ENCODE data around the gene GATAD2A.

GATAD2A gene

DNA sequence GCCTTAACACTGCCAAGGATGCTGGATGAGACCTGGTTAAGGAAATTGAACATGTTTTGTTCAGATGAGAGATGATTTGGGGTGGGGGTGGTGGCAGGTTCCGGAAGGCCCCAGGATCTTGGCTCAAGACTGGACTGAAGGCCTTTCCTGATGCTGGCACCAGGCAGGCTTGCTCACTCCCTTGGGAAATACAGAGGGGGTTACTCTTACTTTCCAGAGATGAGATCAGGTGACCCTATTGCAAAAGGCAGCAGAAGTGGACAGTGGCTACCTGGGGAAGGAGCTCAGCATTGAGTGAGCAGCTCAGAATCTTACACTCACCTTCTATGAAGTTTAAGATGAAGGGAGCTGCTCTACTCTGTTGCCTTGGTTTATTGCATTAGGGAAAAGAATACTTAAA is 10.8 kb downstream of the GATAD2A start:
- Histone ChIP-seq H3K4me3 (ENCODE audit: insufficient read length, low read depth) (no peak overlapping the region), H3K9ac (ENCODE audit: insufficient read length, low read depth) (no peak overlapping the region), H3K27me3 (ENCODE audit: insufficient read depth, insufficient read length) (no peaks in the 10 kb centered on the region), H3K4me1 (ENCODE audit: insufficient read depth, insufficient read length) (peaks cover 23% of the 10 kb centered on the region), H3K36me3 (ENCODE audit: insufficient read depth, insufficient read length, low read length) (peaks cover 28% of the 10 kb centered on the region), H3K9me3 (ENCODE audit: insufficient read depth, low read length) (no peaks in the 10 kb centered on the region)
- no peak for DNase-seq (ENCODE audit: low read depth, low spot score)
- TF ChIP-seq SUZ12 (IDR thresholded peaks at IDR 0.05; ENCODE audit: extremely low read depth, insufficient read depth, insufficient read length) (no peak), YY1 (IDR thresholded peaks at IDR 0.05; ENCODE audit: insufficient read depth, insufficient read length) (no peak), ZNF274 (IDR thresholded peaks at IDR 0.05; ENCODE audit: low read depth, low read length) (no peak)

DNA sequence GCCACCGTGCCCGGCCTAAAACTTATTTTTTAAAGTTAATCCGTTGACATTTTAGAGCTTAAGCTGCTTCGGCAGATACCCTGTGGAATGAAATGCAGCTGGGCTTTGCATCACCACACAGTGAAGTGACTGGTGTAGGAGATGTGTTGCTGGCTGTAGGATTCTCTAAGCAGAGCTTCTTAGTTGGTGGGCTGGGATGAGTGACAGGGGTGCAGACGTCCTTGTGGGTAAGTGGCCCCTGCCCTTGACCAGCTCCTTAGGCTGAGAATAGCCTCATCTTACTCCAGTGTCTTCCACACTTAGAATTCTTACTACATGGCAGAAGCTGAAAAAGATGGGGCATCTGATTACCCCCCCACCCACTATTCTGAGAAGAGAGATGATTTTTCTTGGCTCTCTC is 11.6 kb downstream of the GATAD2A start:
- Histone ChIP-seq H3K36me3 (ENCODE audit: insufficient read depth, insufficient read length, low read length) (peaks cover 26% of the 10 kb centered on the region), H3K27me3 (ENCODE audit: insufficient read depth, insufficient read length) (no peaks in the 10 kb centered on the region), H3K4me1 (ENCODE audit: insufficient read depth, insufficient read length) (peaks cover 22% of the 10 kb centered on the region), H3K4me3 (ENCODE audit: insufficient read length, low read depth) (no peak overlapping the region), H3K9ac (ENCODE audit: insufficient read length, low read depth) (no peak overlapping the region), H3K9me3 (ENCODE audit: insufficient read depth, low read length) (no peaks in the 10 kb centered on the region)
- TF ChIP-seq ZNF274 (IDR thresholded peaks at IDR 0.05; ENCODE audit: low read depth, low read length) (no peak), SUZ12 (IDR thresholded peaks at IDR 0.05; ENCODE audit: extremely low read depth, insufficient read depth, insufficient read length) (no peak), YY1 (IDR thresholded peaks at IDR 0.05; ENCODE audit: insufficient read depth, insufficient read length) (no peak)
- no peak for DNase-seq (ENCODE audit: low read depth, low spot score)

DNA sequence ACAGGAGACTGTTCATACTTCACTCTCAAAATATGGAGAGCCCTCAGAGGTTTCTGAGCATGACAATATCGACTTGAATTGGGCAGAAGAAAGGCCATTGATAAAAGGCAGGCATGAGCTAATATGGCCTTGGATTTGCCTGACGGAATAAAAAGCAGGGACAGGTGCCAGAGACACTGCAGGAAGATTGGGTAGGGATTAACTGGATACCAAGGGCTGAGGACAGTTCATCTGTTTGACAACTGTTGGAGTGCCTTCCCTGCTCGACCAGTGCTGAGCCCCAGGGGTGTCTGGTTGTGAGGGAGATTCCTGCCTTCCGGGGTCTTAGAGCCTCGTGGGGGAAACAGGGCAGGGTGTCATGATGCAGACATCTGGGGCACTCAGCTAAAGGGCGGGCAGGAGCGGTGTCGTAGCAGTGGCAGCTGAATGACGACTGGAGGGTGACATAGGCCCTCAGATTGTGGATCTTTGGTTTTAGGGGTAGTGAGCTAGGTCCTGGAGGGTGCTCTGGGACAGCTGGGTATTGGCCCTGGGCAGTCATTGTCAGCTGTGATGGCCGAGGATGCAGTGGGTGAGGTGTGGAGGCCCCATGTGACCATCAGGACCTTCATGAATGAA is 12.3 kb downstream of the GATAD2A start:
- no peak overlapping the region for H3K4me3 ChIP-seq (ENCODE audit: insufficient read length, low read depth)
- H3K36me3 ChIP-seq (ENCODE audit: insufficient read depth, insufficient read length, low read length), result peaks cover 28% of the 10 kb centered on the region
- H3K27me3 ChIP-seq (ENCODE audit: insufficient read depth, insufficient read length), result no peaks in the 10 kb centered on the region
- DNase-seq (ENCODE audit: low read depth, low spot score), result no peak
- H3K9ac ChIP-seq (ENCODE audit: insufficient read length, low read depth), result no peak overlapping the region
- peaks cover 22% of the 10 kb centered on the region for H3K4me1 ChIP-seq (ENCODE audit: insufficient read depth, insufficient read length)
- no peak for TF ChIP-seq ZNF274 (IDR thresholded peaks at IDR 0.05; ENCODE audit: low read depth, low read length)
- TF ChIP-seq YY1 (IDR thresholded peaks at IDR 0.05; ENCODE audit: insufficient read depth, insufficient read length), result no peak
- no peak for TF ChIP-seq SUZ12 (IDR thresholded peaks at IDR 0.05; ENCODE audit: extremely low read depth, insufficient read depth, insufficient read length)
- H3K9me3 ChIP-seq (ENCODE audit: insufficient read depth, low read length), result no peaks in the 10 kb centered on the region

DNA sequence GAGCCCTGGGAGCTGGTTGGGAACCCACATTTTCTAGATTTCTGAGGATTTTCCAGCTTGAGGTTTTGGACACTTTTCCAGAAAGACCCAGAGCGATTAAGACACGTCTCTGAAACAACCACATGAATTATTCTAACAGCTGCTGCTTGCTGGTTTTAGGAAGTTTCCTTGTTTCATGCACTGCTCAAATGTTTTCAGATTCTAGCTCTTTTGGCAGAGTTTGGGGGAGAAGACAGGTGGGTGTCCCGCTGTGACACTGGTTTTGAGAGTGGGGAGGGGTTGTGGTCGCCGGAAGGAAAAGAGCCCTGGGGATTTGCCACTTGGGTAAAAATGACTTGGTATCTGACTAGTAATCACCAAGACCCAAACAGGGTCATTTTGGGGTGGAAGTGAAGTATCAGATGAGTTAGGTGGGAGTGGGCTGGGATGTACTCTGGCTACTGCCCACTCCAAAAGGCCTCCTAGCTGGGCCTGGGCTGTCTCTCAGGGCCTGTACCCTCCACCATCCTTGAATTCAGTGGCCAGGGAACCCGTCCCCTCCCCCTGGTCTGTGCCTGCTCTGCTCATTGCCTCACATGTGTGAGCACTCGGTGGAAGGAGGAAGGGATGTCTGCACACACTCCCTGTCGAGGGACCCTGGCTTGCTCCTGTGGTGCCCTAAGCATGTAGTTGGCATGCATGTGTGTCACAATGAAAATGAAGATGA is 13.2 kb downstream of the GATAD2A start:
- DNase-seq (ENCODE audit: low read depth, low spot score), result no peak
- no peak overlapping the region for H3K4me3 ChIP-seq (ENCODE audit: insufficient read length, low read depth)
- H3K9me3 ChIP-seq (ENCODE audit: insufficient read depth, low read length), result no peaks in the 10 kb centered on the region
- peaks cover 28% of the 10 kb centered on the region for H3K36me3 ChIP-seq (ENCODE audit: insufficient read depth, insufficient read length, low read length)
- H3K4me1 ChIP-seq (ENCODE audit: insufficient read depth, insufficient read length), result peaks cover 22% of the 10 kb centered on the region
- H3K9ac ChIP-seq (ENCODE audit: insufficient read length, low read depth), result peak overlapping the region; percentile 45
- TF ChIP-seq ZNF274 (IDR thresholded peaks at IDR 0.05; ENCODE audit: low read depth, low read length) (no peak), SUZ12 (IDR thresholded peaks at IDR 0.05; ENCODE audit: extremely low read depth, insufficient read depth, insufficient read length) (no peak), YY1 (IDR thresholded peaks at IDR 0.05; ENCODE audit: insufficient read depth, insufficient read length) (no peak)
- no peaks in the 10 kb centered on the region for H3K27me3 ChIP-seq (ENCODE audit: insufficient read depth, insufficient read length)

DNA sequence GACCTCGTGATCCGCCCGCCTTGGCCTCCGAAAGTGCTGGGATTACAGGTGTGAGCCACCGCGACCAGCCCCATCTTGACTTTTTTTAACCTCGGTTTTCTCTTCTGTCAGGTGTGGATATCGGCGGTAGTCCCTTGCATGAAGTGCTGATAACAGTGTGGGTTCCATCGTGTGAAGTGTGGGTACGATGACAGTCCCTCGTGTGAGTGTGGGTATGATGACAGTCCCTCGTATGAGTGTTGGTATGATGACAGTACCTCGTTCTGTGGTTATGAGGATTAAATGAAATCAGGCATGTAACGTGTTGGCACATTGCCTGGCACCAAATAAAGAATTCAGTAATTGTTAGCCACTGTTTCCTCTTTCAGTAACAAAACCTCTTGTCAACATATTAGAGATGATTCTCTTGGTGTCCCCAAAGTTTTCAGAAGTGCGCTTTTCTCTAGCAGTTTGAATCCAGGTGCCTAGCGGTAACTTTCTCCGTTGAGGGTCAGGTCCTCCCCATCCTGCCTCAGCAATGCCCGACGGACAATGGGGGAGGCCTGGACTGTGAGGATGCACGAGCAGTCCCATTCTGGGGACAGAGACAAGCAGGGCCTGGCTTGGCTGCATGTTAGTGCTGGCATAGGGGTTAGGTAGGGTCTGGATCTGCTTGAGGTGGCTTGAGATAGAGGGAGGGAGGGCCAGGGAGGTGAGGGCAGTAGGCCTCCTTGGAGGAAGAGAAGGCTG is 15.3 kb downstream of the GATAD2A start:
- H3K36me3 ChIP-seq (ENCODE audit: insufficient read depth, insufficient read length, low read length), result peaks cover 28% of the 10 kb centered on the region
- no peak overlapping the region for H3K4me3 ChIP-seq (ENCODE audit: insufficient read length, low read depth)
- H3K9me3 ChIP-seq (ENCODE audit: insufficient read depth, low read length), result no peaks in the 10 kb centered on the region
- no peak for DNase-seq (ENCODE audit: low read depth, low spot score)
- no peak overlapping the region for H3K9ac ChIP-seq (ENCODE audit: insufficient read length, low read depth)
- TF ChIP-seq ZNF274 (IDR thresholded peaks at IDR 0.05; ENCODE audit: low read depth, low read length), result no peak
- TF ChIP-seq SUZ12 (IDR thresholded peaks at IDR 0.05; ENCODE audit: extremely low read depth, insufficient read depth, insufficient read length), result no peak
- TF ChIP-seq YY1 (IDR thresholded peaks at IDR 0.05; ENCODE audit: insufficient read depth, insufficient read length), result no peak
- H3K27me3 ChIP-seq (ENCODE audit: insufficient read depth, insufficient read length), result no peaks in the 10 kb centered on the region
- H3K4me1 ChIP-seq (ENCODE audit: insufficient read depth, insufficient read length), result peaks cover 25% of the 10 kb centered on the region

DNA sequence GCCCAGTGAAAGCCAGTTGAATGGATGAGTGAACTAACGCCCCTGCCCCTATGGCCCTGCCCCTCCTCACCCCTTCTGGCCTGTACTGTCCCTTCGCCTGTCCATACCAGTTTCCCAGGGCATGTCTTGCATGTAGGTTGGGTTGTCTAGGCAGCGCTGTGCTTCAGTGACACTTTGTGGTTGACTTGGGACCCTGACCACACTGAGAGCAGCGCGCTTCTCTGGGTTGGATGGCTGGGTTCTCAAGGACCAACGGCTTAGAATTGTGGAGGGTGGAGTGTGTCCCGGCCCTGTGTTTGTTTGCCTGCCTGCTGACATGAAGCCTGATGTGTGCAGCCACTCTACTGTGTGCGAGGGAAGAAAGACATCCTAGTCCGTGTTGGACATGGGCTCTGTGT is 15.8 kb downstream of the GATAD2A start:
- no peaks in the 10 kb centered on the region for H3K27me3 ChIP-seq (ENCODE audit: insufficient read depth, insufficient read length)
- no peak for DNase-seq (ENCODE audit: low read depth, low spot score)
- H3K9ac ChIP-seq (ENCODE audit: insufficient read length, low read depth), result no peak overlapping the region
- peaks cover 24% of the 10 kb centered on the region for H3K4me1 ChIP-seq (ENCODE audit: insufficient read depth, insufficient read length)
- TF ChIP-seq YY1 (IDR thresholded peaks at IDR 0.05; ENCODE audit: insufficient read depth, insufficient read length) (no peak), ZNF274 (IDR thresholded peaks at IDR 0.05; ENCODE audit: low read depth, low read length) (no peak), SUZ12 (IDR thresholded peaks at IDR 0.05; ENCODE audit: extremely low read depth, insufficient read depth, insufficient read length) (no peak)
- peaks cover 30% of the 10 kb centered on the region for H3K36me3 ChIP-seq (ENCODE audit: insufficient read depth, insufficient read length, low read length)
- no peak overlapping the region for H3K4me3 ChIP-seq (ENCODE audit: insufficient read length, low read depth)
- H3K9me3 ChIP-seq (ENCODE audit: insufficient read depth, low read length), result no peaks in the 10 kb centered on the region

DNA sequence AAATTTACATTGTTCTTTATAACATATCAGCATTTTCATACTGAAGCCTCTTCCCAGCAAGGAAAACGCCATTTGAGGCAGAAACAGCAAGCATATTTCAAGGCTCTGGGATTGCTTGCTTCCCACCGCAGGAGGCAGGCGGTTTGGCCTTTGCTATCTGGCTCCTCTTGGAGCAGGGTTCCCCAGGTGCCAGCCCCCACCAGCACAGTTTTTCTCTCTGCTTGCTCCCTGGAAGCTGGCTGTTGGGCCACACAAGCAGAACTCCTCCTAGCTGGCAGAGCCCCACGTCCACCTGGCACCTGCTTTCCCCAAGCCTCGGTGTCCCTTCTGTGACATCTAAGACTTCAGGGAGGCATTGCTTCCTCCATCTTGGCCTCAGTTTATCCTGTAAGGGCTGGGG is 16.7 kb downstream of the GATAD2A start:
- DNase-seq (ENCODE audit: low read depth, low spot score), result no peak
- H3K4me1 ChIP-seq (ENCODE audit: insufficient read depth, insufficient read length), result peaks cover 24% of the 10 kb centered on the region
- H3K9ac ChIP-seq (ENCODE audit: insufficient read length, low read depth), result no peak overlapping the region
- H3K36me3 ChIP-seq (ENCODE audit: insufficient read depth, insufficient read length, low read length), result peaks cover 31% of the 10 kb centered on the region
- H3K27me3 ChIP-seq (ENCODE audit: insufficient read depth, insufficient read length), result no peaks in the 10 kb centered on the region
- H3K4me3 ChIP-seq (ENCODE audit: insufficient read length, low read depth), result no peak overlapping the region
- H3K9me3 ChIP-seq (ENCODE audit: insufficient read depth, low read length), result no peaks in the 10 kb centered on the region
- TF ChIP-seq YY1 (IDR thresholded peaks at IDR 0.05; ENCODE audit: insufficient read depth, insufficient read length), result no peak
- no peak for TF ChIP-seq SUZ12 (IDR thresholded peaks at IDR 0.05; ENCODE audit: extremely low read depth, insufficient read depth, insufficient read length)
- no peak for TF ChIP-seq ZNF274 (IDR thresholded peaks at IDR 0.05; ENCODE audit: low read depth, low read length)

All from NT2/D1 (cell line).